GM18498 (cell line): ENCODE measurements around the gene AMTN.

Source experiments
- ATAC-seq: cut with Tn5 transposase; IDR thresholded peaks from one replicate; pipeline ENCODE4 v1.9.1; 2021; ENCODE audit warnings: mild to moderate bottlenecking, moderate library complexity; ENCODE audit not compliant: unreplicated experiment

AMTN gene

GRCh38 chr4:70559211-70559830 lies 41.0 kb downstream of the AMTN start:
- no peak for ATAC-seq

DNA sequence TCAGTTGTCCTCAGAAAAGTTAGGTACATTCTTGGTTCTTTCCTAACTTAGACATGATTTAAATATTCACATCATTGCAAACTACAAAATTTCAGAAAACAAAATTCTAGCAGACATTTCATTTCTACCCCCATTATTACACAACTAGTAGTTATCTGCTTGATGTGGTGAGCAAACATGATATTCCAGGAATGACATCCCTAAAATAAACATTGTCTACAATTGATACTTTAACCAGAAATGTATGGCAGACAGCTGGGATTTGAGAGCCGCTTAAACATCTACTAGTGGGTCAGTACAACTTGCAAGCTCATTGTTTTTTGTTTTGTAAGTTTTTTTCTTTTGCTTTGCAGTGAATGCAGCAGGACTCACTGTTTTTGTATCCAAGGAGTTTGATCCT lies 41.6 kb downstream of the AMTN start:
- ATAC-seq: no peak

GRCh38 chr4:70564033-70564432 lies 45.7 kb downstream of the AMTN start:
- ATAC-seq: no peak

- no peak for ATAC-seq
These were observed 52.4 kb downstream of the AMTN start for GRCh38 chr4:70570796-70571195.

DNA sequence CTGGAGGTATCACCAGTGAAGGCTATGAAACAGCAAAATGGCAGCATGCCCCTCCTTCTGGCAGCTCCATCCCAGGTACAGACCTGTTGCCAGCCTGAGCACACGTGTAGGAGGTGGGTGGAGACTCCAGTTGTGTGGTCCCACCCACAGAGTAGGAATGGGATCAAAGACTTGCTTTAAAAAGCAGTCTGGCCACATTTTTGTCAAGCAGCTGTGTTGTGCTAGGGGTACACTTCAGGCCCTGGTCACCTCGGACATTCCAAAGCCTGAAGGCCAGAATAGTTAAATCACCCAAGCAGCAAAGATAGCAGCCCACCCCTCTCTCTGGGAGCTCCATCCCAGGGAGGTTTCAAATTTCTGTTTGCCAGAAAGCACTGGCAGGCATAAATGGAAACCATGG lies 53.4 kb downstream of the AMTN start:
- no peak for ATAC-seq

DNA sequence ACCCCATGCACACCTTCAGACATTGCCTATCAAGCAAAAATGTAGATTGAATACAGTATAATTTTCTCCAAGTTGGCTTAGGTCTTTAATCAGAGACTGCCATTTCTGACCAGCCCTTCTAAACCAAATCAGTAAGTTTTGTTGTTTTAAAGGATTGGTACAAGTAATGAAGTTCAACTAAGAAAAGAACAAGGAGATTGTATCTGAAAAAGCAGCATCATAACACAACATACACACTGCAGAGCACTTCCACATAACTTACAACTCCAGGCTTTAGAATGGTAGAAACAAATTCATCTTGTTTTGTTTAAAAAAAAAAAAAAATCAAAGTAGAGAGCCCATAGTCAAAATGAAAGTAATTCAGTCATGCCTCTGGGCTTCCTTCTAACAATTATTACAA lies 57.6 kb downstream of the AMTN start:
- ATAC-seq: no peak

GRCh38 chr4:70577220-70577927 lies 59.0 kb downstream of the AMTN start:
- no peak for ATAC-seq

DNA sequence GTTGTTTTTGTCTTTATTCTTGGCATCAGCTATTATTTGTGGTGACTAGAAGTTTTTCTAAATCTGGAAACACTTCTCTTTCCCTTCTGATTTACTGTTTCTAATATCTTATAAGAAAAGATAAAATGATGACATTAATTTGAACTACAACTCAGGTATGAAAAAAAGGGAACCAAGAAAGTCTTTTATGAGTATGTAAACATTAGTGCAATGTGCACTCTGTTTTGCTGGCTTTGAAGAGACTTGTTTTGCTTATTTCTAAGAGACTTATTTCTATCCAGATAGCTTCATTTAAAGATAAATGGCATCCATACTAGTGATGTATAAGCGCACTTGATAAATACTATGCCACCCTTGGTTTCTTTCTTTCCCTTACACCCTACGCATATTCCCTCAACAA lies 63.6 kb downstream of the AMTN start:
- no peak for ATAC-seq
